ENCODE measurements around the gene NNMT. TPM values are rescaled to one million over a fixed set of nuclear protein-coding genes. Genes with fewer than 3 reads are reported as not detected.

The NNMT gene
- polyA plus RNA-seq, 1 donor from 2014 or later = not detected

GRCh38 chr11:114304969-114305368 is 8.8 kb downstream of the NNMT start:
- H3F3A ChIP-seq (ENCODE audit: insufficient read depth, low read length, poor library complexity, severe bottlenecking) = no peaks in the 10 kb centered on the region
- H3K9ac ChIP-seq (ENCODE audit: low read length) = no peak overlapping the region
- no peaks in the 10 kb centered on the region for H3K27me3 ChIP-seq (ENCODE audit: insufficient read depth, low read depth, low read length)
- H3K4me2 ChIP-seq (ENCODE audit: low read length) = no peak overlapping the region
- H3K9me2 ChIP-seq (ENCODE audit: insufficient read depth, low read length) = no peaks in the 10 kb centered on the region
- H3K79me2 ChIP-seq (replicated peaks; ENCODE audit: insufficient read depth, low read length) = no peaks in the 10 kb centered on the region
- no peaks in the 10 kb centered on the region for H4K20me1 ChIP-seq (ENCODE audit: insufficient read depth)
- no peak overlapping the region for H3K27ac ChIP-seq (ENCODE audit: low read length)
- no peak overlapping the region for H3K4me3 ChIP-seq (ENCODE audit: low read length)
- no peak for TF ChIP-seq REST (IDR thresholded peaks at IDR 0.05; ENCODE audit: borderline replicate concordance)
- no peak for TF ChIP-seq TAF1 (IDR thresholded peaks at IDR 0.05; ENCODE audit: low read depth)
- TF ChIP-seq SMC3 (conservative IDR thresholded peaks at IDR 0.05; ENCODE audit: poor library complexity) = no peak
- TF ChIP-seq EZH2 (IDR thresholded peaks at IDR 0.05; ENCODE audit: borderline replicate concordance, insufficient read depth, low read length, poor library complexity, severe bottlenecking) = no peak
- TF ChIP-seq, protein P1, sequence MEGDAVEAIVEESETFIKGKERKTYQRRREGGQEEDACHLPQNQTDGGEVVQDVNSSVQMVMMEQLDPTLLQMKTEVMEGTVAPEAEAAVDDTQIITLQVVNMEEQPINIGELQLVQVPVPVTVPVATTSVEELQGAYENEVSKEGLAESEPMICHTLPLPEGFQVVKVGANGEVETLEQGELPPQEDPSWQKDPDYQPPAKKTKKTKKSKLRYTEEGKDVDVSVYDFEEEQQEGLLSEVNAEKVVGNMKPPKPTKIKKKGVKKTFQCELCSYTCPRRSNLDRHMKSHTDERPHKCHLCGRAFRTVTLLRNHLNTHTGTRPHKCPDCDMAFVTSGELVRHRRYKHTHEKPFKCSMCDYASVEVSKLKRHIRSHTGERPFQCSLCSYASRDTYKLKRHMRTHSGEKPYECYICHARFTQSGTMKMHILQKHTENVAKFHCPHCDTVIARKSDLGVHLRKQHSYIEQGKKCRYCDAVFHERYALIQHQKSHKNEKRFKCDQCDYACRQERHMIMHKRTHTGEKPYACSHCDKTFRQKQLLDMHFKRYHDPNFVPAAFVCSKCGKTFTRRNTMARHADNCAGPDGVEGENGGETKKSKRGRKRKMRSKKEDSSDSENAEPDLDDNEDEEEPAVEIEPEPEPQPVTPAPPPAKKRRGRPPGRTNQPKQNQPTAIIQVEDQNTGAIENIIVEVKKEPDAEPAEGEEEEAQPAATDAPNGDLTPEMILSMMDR (IDR thresholded peaks at IDR 0.05; ENCODE audit: poor library complexity, severe bottlenecking) = no peak
- no peak for TF ChIP-seq EP300 (conservative IDR thresholded peaks at IDR 0.05; ENCODE audit: poor library complexity, severe bottlenecking)
- TF ChIP-seq RAD21 (conservative IDR thresholded peaks at IDR 0.05) = no peak
- TF ChIP-seq POLR2AphosphoS5 (IDR thresholded peaks at IDR 0.05) = no peak
- no peak for TF ChIP-seq MXI1 (conservative IDR thresholded peaks at IDR 0.05; ENCODE audit: poor library complexity, severe bottlenecking)
- H3K9me3 ChIP-seq (ENCODE audit: low read length) = no peaks in the 10 kb centered on the region
- no peak overlapping the region for H2AFZ ChIP-seq (ENCODE audit: low read depth, low read length)
- no peaks in the 10 kb centered on the region for H3K36me3 ChIP-seq (ENCODE audit: insufficient read depth, low read length)

DNA sequence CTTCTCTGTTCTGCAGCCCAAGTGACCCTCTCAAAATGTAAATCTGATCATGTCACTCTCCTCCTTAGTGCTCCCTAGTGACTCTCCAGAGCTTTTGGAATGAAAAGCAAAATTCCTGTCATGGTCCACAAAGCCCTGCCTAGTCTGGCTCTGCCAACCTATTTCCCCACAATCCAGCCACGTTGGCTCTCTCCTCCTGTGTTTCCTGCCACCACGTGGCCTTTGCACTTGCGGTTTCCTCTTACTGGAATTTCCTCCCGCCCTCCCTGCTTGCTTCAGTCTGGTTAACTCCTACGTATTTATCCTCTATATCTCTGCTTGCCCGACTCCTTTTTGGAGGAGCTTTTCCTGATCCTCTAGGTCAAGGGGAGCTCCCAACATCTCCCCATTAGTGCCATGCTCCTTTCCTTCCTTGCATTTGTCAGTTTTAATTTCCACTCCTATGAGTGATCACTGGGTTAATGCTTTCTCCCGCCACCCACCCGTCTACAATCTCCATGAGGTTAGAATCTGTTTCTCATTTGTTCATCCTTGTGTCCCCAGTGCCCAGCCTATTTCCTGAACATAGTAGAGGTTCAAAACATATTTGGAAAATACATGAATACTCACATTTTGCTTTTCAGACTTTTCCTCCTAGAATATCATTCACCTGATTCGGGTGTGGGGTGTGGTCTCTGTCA is 11.5 kb downstream of the NNMT start:
- H4K20me1 ChIP-seq (ENCODE audit: insufficient read depth) = no peaks in the 10 kb centered on the region
- H3K79me2 ChIP-seq (replicated peaks; ENCODE audit: insufficient read depth, low read length) = no peaks in the 10 kb centered on the region
- no peak for TF ChIP-seq POLR2AphosphoS5 (IDR thresholded peaks at IDR 0.05)
- no peak overlapping the region for H3K27ac ChIP-seq (ENCODE audit: low read length)
- H3K9ac ChIP-seq (ENCODE audit: low read length) = no peak overlapping the region
- no peak overlapping the region for H3K4me2 ChIP-seq (ENCODE audit: low read length)
- H3K9me2 ChIP-seq (ENCODE audit: insufficient read depth, low read length) = no peaks in the 10 kb centered on the region
- no peaks in the 10 kb centered on the region for H3K9me3 ChIP-seq (ENCODE audit: low read length)
- no peaks in the 10 kb centered on the region for H3K36me3 ChIP-seq (ENCODE audit: insufficient read depth, low read length)
- H3F3A ChIP-seq (ENCODE audit: insufficient read depth, low read length, poor library complexity, severe bottlenecking) = no peaks in the 10 kb centered on the region
- no peaks in the 10 kb centered on the region for H3K27me3 ChIP-seq (ENCODE audit: insufficient read depth, low read depth, low read length)
- H2AFZ ChIP-seq (ENCODE audit: low read depth, low read length) = no peak overlapping the region
- no peak overlapping the region for H3K4me3 ChIP-seq (ENCODE audit: low read length)
